Parathyroid adenoma (tissue), 2 donors: ENCODE measurements around the gene CDKL5.

ENCODE experiments used
- H2AFZ ChIP-seq: fragments of 300-600 bp; sonication (generic); one replicate; pipeline ENCODE4 v1.7.0; 2017; ENCODE audit warnings: antibody characterized with exemption, mild to moderate bottlenecking
- H3K27ac ChIP-seq: fragments of 300-600 bp; sonication (generic); one replicate; pipeline ENCODE4 v1.7.0; 2017
- H3K27me3 ChIP-seq: fragments of 300-600 bp; sonication (generic); one replicate; pipeline ENCODE4 v1.7.0; 2017; ENCODE audit warnings: low read length; ENCODE audit not compliant: control insufficient read depth, insufficient read depth
- H3K36me3 ChIP-seq: fragments of 300-600 bp; sonication (generic); one replicate; pipeline ENCODE4 v1.7.0; 2017; ENCODE audit warnings: low read length; ENCODE audit not compliant: control insufficient read depth, insufficient read depth
- H3K4me1 ChIP-seq: fragments of 300-600 bp; sonication (generic); one replicate; pipeline ENCODE4 v1.7.0; 2017; ENCODE audit warnings: control low read depth
- H3K4me2 ChIP-seq: fragments of 300-600 bp; sonication (generic); one replicate; pipeline ENCODE4 v1.7.0; 2017; ENCODE audit warnings: low read length
- H3K4me3 ChIP-seq: fragments of 300-600 bp; sonication (generic); one replicate; pipeline ENCODE4 v1.7.0; 2017; ENCODE audit warnings: low read depth, low read length
- H3K79me2 ChIP-seq: fragments of 300-600 bp; sonication (generic); one replicate; pipeline ENCODE4 v1.7.0; 2017; ENCODE audit warnings: control low read depth
- H3K9ac ChIP-seq: fragments of 300-600 bp; sonication (generic); one replicate; pipeline ENCODE4 v1.7.0; 2017; ENCODE audit warnings: mild to moderate bottlenecking
- H3K9me3 ChIP-seq: fragments of 300-600 bp; sonication (generic); one replicate; pipeline ENCODE4 v1.7.0; 2017; ENCODE audit warnings: low read length; ENCODE audit not compliant: control insufficient read depth
- TF ChIP-seq, protein P1 (sequence below): fragments of 300-600 bp; sonication (generic); IDR thresholded peaks from one replicate; pipeline ENCODE4 v1.7.0; 2017; ENCODE audit warnings: antibody characterized with exemption, mild to moderate bottlenecking
- donor health status: primary hyperparathyroidism.

CDKL5 gene

DNA sequence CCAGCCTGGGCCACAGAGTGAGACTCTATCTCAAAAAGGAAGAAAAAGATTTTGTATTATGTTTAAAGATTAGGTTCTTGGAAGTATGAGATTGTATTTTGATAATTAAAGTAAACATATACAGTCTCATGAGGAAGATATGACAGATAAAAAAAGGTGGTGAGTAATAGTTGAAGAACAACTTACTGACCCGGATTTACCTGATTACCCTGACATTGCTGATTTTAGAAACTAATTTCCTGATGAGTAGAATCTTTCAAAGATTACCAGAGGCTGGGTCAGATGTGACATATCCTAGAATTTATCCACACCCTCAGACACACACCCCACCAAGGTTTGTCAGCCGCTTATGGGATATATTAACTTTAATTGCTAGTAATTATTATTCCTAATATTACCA lies 9.5 kb downstream of the CDKL5 start:
- no peaks in the 10 kb centered on the region for H3K36me3 ChIP-seq
- TF ChIP-seq, protein P1, sequence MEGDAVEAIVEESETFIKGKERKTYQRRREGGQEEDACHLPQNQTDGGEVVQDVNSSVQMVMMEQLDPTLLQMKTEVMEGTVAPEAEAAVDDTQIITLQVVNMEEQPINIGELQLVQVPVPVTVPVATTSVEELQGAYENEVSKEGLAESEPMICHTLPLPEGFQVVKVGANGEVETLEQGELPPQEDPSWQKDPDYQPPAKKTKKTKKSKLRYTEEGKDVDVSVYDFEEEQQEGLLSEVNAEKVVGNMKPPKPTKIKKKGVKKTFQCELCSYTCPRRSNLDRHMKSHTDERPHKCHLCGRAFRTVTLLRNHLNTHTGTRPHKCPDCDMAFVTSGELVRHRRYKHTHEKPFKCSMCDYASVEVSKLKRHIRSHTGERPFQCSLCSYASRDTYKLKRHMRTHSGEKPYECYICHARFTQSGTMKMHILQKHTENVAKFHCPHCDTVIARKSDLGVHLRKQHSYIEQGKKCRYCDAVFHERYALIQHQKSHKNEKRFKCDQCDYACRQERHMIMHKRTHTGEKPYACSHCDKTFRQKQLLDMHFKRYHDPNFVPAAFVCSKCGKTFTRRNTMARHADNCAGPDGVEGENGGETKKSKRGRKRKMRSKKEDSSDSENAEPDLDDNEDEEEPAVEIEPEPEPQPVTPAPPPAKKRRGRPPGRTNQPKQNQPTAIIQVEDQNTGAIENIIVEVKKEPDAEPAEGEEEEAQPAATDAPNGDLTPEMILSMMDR, result no peak
- no peak overlapping the region for H3K4me3 ChIP-seq
- H3K4me2 ChIP-seq, result no peak overlapping the region
- no peaks in the 10 kb centered on the region for H3K4me1 ChIP-seq
- no peaks in the 10 kb centered on the region for H3K27me3 ChIP-seq
- H3K27ac ChIP-seq, result no peak overlapping the region
- H3K9ac ChIP-seq, result no peak overlapping the region
- H3K79me2 ChIP-seq, result no peaks in the 10 kb centered on the region
- no peak overlapping the region for H2AFZ ChIP-seq
- no peaks in the 10 kb centered on the region for H3K9me3 ChIP-seq

DNA sequence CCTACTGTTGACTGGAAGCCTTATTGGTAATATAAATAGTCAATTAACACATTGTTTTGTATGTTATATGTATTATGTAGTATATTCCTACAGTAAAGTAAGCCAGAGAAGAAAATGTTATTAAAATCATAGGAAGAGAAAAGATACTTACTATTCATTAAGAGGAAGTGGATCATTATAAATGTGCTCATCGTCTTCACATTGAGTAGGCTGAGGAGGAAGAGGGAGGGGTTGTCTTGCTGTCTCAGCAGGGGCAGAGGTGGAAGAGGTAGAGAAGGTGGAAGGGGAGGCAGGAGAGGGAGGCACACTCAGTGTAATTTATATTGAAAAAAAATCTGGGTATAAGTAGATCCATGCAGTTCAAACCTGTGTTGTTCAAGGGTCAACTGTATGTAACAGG lies 10.6 kb downstream of the CDKL5 start:
- Histone ChIP-seq H3K4me3 (no peak overlapping the region), H3K4me2 (no peak overlapping the region), H3K9ac (no peak overlapping the region), H2AFZ (no peak overlapping the region), H3K36me3 (no peaks in the 10 kb centered on the region), H3K9me3 (no peaks in the 10 kb centered on the region), H3K27me3 (no peaks in the 10 kb centered on the region), H3K4me1 (no peaks in the 10 kb centered on the region), H3K27ac (no peak overlapping the region), H3K79me2 (no peaks in the 10 kb centered on the region)
- TF ChIP-seq, protein P1, result no peak

DNA sequence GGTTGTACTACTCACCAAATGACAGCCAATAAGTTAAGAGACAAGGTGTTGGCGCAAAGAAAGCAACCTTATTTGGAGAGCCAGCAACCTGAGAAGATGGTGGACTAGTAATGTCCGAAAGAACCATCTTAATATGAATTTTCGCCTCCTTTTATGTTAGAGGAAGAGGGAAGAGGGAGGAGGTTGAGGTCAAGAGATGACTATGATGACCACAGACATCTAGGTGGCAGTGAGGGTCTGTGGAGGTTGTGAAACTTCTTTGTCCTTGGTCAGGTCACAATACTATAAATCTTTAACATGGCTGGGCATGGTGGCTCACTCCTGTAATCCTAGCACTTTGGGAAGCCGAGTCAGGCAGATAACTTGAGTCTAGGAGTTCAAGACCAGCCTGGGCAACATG lies 15.4 kb downstream of the CDKL5 start:
- no peak overlapping the region for H3K27ac ChIP-seq
- no peak overlapping the region for H3K9ac ChIP-seq
- H3K4me1 ChIP-seq, result no peaks in the 10 kb centered on the region
- no peak overlapping the region for H2AFZ ChIP-seq
- no peaks in the 10 kb centered on the region for H3K27me3 ChIP-seq
- no peak overlapping the region for H3K4me2 ChIP-seq
- no peaks in the 10 kb centered on the region for H3K9me3 ChIP-seq
- H3K36me3 ChIP-seq, result no peaks in the 10 kb centered on the region
- no peak overlapping the region for H3K4me3 ChIP-seq
- TF ChIP-seq, protein P1, result no peak
- no peaks in the 10 kb centered on the region for H3K79me2 ChIP-seq

DNA sequence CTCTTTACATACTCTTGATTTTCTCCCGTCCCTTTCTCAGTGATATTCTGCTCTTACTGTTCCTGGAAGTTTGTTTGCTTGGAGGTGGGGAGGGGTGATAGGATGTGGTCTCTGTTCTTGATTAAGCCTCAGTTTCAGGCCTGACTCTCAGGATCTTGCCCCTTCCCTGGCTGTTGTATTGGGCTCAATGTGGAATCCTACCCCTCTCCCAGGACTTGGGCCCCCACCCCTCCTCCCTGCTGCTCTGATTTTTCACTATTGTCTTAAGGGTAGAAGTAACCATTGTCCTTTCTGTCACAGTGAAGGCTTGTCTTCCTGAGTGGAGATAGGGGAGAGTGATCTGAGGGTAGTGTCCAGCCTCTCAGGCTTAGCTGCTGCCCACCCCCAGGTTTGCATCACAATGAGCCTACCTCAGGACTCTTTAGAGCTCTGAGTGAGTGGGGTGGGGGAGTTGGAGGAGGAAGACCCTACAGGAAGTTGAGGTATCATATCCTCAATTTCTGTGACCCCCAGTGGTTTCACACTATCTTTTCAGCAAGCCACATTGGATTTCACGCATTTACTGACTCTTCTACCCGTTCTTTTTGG lies 16.5 kb downstream of the CDKL5 start:
- H2AFZ ChIP-seq, result no peak overlapping the region
- H3K27me3 ChIP-seq, result no peaks in the 10 kb centered on the region
- H3K4me3 ChIP-seq, result no peak overlapping the region
- no peak overlapping the region for H3K27ac ChIP-seq
- no peaks in the 10 kb centered on the region for H3K79me2 ChIP-seq
- no peak overlapping the region for H3K9ac ChIP-seq
- no peaks in the 10 kb centered on the region for H3K36me3 ChIP-seq
- no peaks in the 10 kb centered on the region for H3K4me1 ChIP-seq
- no peaks in the 10 kb centered on the region for H3K9me3 ChIP-seq
- no peak overlapping the region for H3K4me2 ChIP-seq
- TF ChIP-seq, protein P1, result no peak

DNA sequence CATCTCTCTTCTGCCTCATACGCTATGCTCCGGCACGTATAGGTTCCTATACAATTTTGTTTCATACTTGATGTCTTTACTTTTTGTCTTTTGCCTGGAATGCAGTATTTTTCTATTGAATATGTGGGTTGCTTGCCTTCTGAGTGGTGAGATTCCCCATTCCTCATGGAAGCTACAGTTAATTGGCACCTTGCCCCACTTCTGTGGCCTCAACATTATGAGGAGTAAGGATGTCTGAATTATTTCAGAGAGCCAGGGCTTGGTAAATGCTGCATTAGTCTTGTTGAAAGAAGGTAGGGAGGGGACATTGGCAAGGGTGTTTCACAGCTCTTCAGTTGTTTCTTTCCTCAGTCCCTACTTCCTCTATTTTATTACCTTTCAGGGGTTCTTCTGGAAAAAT lies 23.0 kb downstream of the CDKL5 start:
- Histone ChIP-seq H3K27me3 (no peaks in the 10 kb centered on the region), H3K9me3 (no peaks in the 10 kb centered on the region), H3K27ac (no peak overlapping the region), H3K9ac (no peak overlapping the region), H3K4me1 (no peaks in the 10 kb centered on the region), H3K4me2 (no peak overlapping the region), H2AFZ (no peak overlapping the region), H3K36me3 (no peaks in the 10 kb centered on the region), H3K79me2 (no peaks in the 10 kb centered on the region), H3K4me3 (no peak overlapping the region)
- TF ChIP-seq, protein P1, result no peak
